ENCODE measurements around the gene PKD2L1. TPM values are rescaled to one million over a fixed set of nuclear protein-coding genes. Genes with fewer than 3 reads are reported as not detected.

The PKD2L1 gene
- total RNA-seq, 2 donors from 2014 or later = 0.09 to 0.34 TPM

DNA sequence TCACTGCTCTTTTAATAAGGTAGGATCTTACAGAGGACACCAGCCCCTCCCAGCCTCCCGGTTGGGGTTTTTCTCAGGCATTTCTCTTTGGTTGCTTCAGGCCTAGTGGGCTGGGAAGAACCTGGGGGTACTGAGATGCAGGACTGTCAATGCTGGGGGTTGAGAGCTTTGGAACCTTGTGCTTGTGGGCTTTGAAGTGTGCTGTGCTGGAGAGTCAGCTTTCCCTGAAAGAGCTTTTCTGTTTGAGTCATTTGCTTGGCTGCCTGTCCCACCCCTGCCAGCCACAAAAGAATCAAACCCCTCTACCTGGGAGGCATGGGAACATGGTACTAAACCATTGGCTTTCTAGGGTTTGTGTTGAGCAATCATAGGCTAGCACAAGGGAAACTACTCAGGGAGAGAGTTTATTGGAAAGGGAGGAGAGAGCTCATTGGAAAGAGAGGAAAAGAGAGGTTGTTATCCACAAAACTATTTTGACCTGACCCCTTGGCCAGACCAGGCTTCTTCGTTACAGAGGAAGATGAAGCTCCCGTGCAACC, 18.4 kb upstream of the PKD2L1 start:
- 69% methylated on average over 3 of the region's 3 CpGs for WGBS
- no peaks in the 10 kb centered on the region for H3K27me3 ChIP-seq (replicated peaks; ENCODE audit: insufficient read depth)
- no peaks in the 10 kb centered on the region for H3K9me3 ChIP-seq
- H3K4me1 ChIP-seq (replicated peaks) = no peaks in the 10 kb centered on the region
- TF ChIP-seq POLR2A (IDR thresholded peaks at IDR 0.05) (no peak), POLR2AphosphoS5 (IDR thresholded peaks at IDR 0.05) (no peak)
- TF ChIP-seq, protein P1, sequence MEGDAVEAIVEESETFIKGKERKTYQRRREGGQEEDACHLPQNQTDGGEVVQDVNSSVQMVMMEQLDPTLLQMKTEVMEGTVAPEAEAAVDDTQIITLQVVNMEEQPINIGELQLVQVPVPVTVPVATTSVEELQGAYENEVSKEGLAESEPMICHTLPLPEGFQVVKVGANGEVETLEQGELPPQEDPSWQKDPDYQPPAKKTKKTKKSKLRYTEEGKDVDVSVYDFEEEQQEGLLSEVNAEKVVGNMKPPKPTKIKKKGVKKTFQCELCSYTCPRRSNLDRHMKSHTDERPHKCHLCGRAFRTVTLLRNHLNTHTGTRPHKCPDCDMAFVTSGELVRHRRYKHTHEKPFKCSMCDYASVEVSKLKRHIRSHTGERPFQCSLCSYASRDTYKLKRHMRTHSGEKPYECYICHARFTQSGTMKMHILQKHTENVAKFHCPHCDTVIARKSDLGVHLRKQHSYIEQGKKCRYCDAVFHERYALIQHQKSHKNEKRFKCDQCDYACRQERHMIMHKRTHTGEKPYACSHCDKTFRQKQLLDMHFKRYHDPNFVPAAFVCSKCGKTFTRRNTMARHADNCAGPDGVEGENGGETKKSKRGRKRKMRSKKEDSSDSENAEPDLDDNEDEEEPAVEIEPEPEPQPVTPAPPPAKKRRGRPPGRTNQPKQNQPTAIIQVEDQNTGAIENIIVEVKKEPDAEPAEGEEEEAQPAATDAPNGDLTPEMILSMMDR (IDR thresholded peaks at IDR 0.05) = no peak
- H3K36me3 ChIP-seq = no peaks in the 10 kb centered on the region
- DNase-seq (ENCODE audit: low spot score) = no peak
- intact Hi-C loops (cut with DNase I) = no loop called here
- H3K27ac ChIP-seq = peak overlapping the region in 1 of 2 donors; percentile 88
- H3K4me3 ChIP-seq = peak overlapping the region; percentile 56 to 82

DNA sequence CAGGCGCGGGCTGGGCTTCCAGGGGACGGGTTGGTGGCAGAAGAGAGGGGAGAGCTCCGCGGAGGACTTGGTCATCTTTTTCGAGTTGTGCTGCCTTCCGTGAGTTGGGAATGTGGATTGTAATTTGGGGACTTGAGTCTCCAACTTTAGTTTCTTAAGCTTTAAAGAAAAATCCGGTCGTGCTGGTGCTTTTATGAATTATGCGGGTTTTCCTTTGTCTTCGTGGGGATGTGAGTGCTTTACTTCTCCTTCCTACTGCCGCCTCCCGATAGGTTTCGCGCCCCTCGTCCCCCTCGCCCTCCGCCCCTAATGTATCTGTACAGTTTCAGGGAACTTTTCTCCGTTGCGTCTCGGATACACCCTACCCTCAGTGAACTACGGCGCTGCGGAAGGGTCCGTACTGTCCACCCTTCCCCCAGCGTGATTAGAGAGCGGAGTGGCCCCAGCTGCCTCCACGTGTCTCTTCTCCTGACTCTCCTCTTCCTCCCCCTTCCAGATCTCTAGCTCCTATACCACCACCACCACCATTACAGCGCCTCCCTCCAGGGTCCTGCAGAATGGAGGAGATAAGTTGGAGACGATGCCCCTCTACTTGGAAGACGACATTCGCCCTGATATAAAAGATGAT, 17.7 kb upstream of the PKD2L1 start:
- peak overlapping the region; percentile 84 to 88 for H3K27ac ChIP-seq
- DNase-seq (ENCODE audit: low spot score) = no peak
- intact Hi-C loops (cut with DNase I) = no loop called here

DNA sequence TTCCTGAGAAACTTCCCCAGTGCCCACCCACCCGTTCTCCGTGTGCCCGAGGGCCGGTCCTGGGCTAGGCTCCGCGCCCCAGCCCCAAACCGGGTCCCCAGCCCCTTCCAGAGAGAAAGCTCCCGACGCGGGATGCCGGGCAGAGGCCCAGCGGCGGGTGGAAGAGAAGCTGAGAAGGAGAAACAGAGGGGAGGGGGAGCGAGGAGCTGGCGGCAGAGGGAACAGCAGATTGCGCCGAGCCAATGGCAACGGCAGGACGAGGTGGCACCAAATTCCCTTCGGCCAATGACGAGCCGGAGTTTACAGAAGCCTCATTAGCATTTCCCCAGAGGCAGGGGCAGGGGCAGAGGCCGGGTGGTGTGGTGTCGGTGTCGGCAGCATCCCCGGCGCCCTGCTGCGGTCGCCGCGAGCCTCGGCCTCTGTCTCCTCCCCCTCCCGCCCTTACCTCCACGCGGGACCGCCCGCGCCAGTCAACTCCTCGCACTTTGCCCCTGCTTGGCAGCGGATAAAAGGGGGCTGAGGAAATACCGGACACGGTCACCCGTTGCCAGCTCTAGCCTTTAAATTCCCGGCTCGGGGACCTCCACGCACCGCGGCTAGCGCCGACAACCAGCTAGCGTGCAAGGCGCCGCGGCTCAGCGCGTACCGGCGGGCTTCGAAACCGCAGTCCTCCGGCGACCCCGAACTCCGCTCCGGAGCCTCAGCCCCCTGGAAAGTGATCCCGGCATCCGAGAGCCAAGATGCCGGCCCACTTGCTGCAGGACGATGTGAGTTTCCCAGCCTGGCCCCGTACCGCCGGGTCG, 16.9 kb upstream of the PKD2L1 start, which contains the start of gene SCD:
TSS of gene SCD (plus strand) at position 469 of the 803 bp plus-strand sequence. CDS start at position 741, 272 bp downstream.
- TF ChIP-seq POLR2A (IDR thresholded peaks at IDR 0.05) (peak; percentile 93), POLR2AphosphoS5 (IDR thresholded peaks at IDR 0.05) (peak; percentile 93)
- TF ChIP-seq, protein P1 (IDR thresholded peaks at IDR 0.05) = peak in 1 of 4 experiments; percentile 4
- intact Hi-C loops (cut with DNase I) = no loop called here
- Histone ChIP-seq H3K27ac (peak within 1 kb of the TSS; percentile 84 to 88), H3K27me3 (replicated peaks; ENCODE audit: insufficient read depth) (no peaks in the 10 kb centered on the region), H3K4me1 (replicated peaks) (peaks cover under 1% of the 10 kb centered on the region), H3K36me3 (no peaks in the 10 kb centered on the region), H3K4me3 (peak within 1 kb of the TSS; percentile 56 to 82), H3K9me3 (no peaks in the 10 kb centered on the region)
- DNase-seq (ENCODE audit: low spot score) = peak; percentile 94
- WGBS = under 1% methylated on average over 29 of the region's 73 CpGs

More for the DNA sequence above, 17.7 kb upstream of the PKD2L1 start:
- Histone ChIP-seq H3K4me3 (peak overlapping the region; percentile 56 to 82), H3K27me3 (replicated peaks; ENCODE audit: insufficient read depth) (no peaks in the 10 kb centered on the region), H3K9me3 (no peaks in the 10 kb centered on the region), H3K36me3 (no peaks in the 10 kb centered on the region), H3K4me1 (replicated peaks) (no peaks in the 10 kb centered on the region)
- TF ChIP-seq POLR2A (IDR thresholded peaks at IDR 0.05) (no peak), POLR2AphosphoS5 (IDR thresholded peaks at IDR 0.05) (no peak)
- TF ChIP-seq, protein P1 (IDR thresholded peaks at IDR 0.05) = no peak
- WGBS = 10% methylated on average over 31 of the region's 32 CpGs

DNA sequence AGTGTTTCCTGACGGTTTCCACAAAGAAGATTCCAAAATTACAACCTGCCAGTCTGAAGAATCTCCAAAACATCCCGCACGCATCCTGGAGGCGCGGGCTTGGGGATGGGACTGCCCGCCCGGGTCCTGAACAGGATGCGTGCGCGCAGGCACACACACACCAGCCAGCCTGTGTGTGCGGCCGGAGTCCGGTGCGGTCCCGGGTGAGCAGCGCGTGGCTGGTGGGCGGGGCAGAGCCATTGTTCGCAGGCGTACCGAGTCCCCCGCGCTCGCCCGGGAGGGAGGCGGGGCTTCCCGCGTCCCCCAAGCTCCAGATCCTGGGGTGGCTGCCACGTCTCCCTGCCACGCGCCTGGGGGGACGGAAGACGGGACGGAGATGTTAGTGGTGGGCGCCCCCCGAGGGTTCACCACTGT, 16.3 kb upstream of the PKD2L1 start:
- peaks cover 6% of the 10 kb centered on the region for H3K4me1 ChIP-seq (replicated peaks)
- H3K4me3 ChIP-seq = peak overlapping the region; percentile 56 to 82
- peak; percentile 54 for DNase-seq (ENCODE audit: low spot score)
- TF ChIP-seq POLR2AphosphoS5 (IDR thresholded peaks at IDR 0.05) = no peak
- TF ChIP-seq, protein P1 (IDR thresholded peaks at IDR 0.05) = no peak
- TF ChIP-seq POLR2A (IDR thresholded peaks at IDR 0.05) = no peak
- no peaks in the 10 kb centered on the region for H3K9me3 ChIP-seq
- intact Hi-C loops (cut with DNase I) = no loop called here
- WGBS = 2% methylated on average over 11 of the region's 36 CpGs
- H3K27me3 ChIP-seq (replicated peaks; ENCODE audit: insufficient read depth) = no peaks in the 10 kb centered on the region
- no peaks in the 10 kb centered on the region for H3K36me3 ChIP-seq
- peak overlapping the region; percentile 84 to 88 for H3K27ac ChIP-seq

Measured in prostate gland (tissue), 2 donors.